ENCODE measurements around the gene RHBDL2. TPM values are rescaled to one million over a fixed set of nuclear protein-coding genes. Genes with fewer than 3 reads are reported as not detected.

Gene RHBDL2
- total RNA-seq, 1 experiment from 2014 or later: 0.30 TPM

DNA sequence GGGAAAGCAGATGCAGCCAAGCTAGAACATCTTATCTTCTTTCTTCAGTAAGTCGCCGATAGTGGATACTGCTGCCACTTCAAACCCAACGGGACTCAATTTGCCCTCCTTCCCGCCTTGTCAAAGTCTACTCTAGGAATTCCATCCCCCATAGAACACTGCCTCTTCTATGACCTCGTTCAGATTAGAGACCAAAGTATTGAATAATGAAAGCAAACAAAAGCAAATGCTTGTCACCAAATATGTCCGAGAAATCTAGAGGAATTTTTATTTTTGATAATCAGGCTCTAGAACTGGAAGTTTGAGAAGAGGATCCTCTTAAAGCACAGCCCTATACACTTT, 81.2 kb downstream of the RHBDL2 start:
- TF ChIP-seq, protein P1, sequence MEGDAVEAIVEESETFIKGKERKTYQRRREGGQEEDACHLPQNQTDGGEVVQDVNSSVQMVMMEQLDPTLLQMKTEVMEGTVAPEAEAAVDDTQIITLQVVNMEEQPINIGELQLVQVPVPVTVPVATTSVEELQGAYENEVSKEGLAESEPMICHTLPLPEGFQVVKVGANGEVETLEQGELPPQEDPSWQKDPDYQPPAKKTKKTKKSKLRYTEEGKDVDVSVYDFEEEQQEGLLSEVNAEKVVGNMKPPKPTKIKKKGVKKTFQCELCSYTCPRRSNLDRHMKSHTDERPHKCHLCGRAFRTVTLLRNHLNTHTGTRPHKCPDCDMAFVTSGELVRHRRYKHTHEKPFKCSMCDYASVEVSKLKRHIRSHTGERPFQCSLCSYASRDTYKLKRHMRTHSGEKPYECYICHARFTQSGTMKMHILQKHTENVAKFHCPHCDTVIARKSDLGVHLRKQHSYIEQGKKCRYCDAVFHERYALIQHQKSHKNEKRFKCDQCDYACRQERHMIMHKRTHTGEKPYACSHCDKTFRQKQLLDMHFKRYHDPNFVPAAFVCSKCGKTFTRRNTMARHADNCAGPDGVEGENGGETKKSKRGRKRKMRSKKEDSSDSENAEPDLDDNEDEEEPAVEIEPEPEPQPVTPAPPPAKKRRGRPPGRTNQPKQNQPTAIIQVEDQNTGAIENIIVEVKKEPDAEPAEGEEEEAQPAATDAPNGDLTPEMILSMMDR (IDR thresholded peaks at IDR 0.05; ENCODE audit: unreplicated experiment): no peak
- Mint-ChIP-seq H3K36me3 (ENCODE audit: insufficient read depth, unreplicated experiment) (peaks cover 29% of the 10 kb centered on the region), H3K4me3 (ENCODE audit: unreplicated experiment) (peak overlapping the region; percentile 93), H3K27ac (ENCODE audit: low read depth, unreplicated experiment) (peak overlapping the region; percentile 77), H3K9me3 (ENCODE audit: unreplicated experiment) (no peaks in the 10 kb centered on the region), H3K4me1 (ENCODE audit: insufficient read depth, unreplicated experiment) (peaks cover 17% of the 10 kb centered on the region), H3K27me3 (ENCODE audit: insufficient read depth, unreplicated experiment) (no peaks in the 10 kb centered on the region)
- intact Hi-C loops (cut with micrococcal nuclease): no loop called here
- DNase-seq (ENCODE audit: unreplicated experiment): no peak
- ChIA-PET CTCF (interaction anchor here (1.2 kb wide), 1 partner anchor 12 kb away, joined by 3 read pairs; the partner anchor contains the start of gene MYCBP), POLR2A (interaction anchor here (1.2 to 7.0 kb wide), 7 partner anchors 12 to 833 kb away, joined by 3 to 76 read pairs (median 4); partner anchors contain the start of genes MYCBP and NDUFS5)
- TSS peak; percentile 58 for BruUV-seq (replicated peaks)

DNA sequence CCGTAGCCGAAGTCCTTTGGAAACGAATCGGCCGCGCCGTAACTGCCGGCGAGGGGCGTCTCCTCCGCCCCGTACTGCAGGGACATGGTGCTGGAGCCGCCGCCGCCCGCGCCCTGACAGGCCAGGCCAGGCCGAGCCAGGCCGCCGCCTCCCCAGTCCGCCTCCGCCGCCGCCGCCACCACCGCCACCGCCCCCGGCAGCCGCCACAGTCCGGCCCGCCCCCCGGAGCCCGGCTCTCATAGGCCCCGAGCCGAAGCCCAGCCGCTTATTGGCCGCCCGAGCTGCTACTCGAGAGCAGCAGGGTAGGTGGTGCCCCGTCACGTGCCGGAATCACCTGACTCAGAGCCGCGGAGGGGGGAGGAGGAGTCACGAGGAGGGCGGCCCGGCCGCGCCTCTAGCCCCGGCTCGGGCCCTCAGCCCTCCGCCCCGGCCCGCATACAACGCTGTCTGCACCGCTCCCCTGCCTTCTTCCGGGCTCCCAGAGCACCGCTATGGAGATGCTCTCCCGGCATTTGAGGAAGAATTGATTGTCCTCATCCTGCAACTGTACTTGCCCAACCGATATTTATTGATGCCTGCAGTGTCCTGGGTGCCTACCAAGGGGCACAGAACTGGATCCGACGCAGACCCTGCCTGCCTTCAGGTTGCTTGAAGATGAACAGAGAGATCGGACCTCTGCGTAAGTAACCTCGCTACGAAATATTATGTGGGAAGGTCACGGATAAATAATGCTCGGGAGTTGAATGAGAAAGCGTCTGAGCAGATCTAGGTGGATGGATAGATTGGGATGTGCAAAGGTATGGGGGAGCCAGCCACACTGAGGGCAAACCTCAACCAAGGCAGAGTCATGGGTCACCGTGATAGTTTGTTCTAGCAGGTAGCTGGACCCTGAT, 81.8 kb downstream of the RHBDL2 start, which contains the start of gene RRAGC:
TSS of gene RRAGC (minus strand) at position 212 of the 893 bp plus-strand sequence. CDS start at position 86, 126 bp downstream.
- peak within 1 kb of the TSS; percentile 93 for H3K4me3 Mint-ChIP-seq (ENCODE audit: unreplicated experiment)
- DNase-seq (ENCODE audit: unreplicated experiment): peak; percentile 99
- H3K9me3 Mint-ChIP-seq (ENCODE audit: unreplicated experiment): no peaks in the 10 kb centered on the region
- H3K27ac Mint-ChIP-seq (ENCODE audit: low read depth, unreplicated experiment): peak within 1 kb of the TSS; percentile 81
- BruUV-seq (replicated peaks): no TSS peak
- TF ChIP-seq, protein P1 (IDR thresholded peaks at IDR 0.05; ENCODE audit: unreplicated experiment): no peak
- peaks cover 21% of the 10 kb centered on the region for H3K4me1 Mint-ChIP-seq (ENCODE audit: insufficient read depth, unreplicated experiment)
- intact Hi-C loops (cut with micrococcal nuclease): loop anchor here (1.0 kb wide), 3 partner anchors 13 to 232 kb away; partner anchors contain the start of genes MYCBP and NDUFS5
- H3K36me3 Mint-ChIP-seq (ENCODE audit: insufficient read depth, unreplicated experiment): peaks cover 31% of the 10 kb centered on the region
- ChIA-PET CTCF (interaction anchor here (0.7 to 1.2 kb wide), 3 partner anchors 13 to 236 kb away, joined by 3 read pairs; partner anchors contain the start of gene MYCBP), POLR2A (interaction anchor here (0.5 to 7.0 kb wide), 22 partner anchors 11 to 928 kb away, joined by 3 to 76 read pairs (median 4); partner anchors contain the start of genes AKIRIN1, MYCBP, NDUFS5 and SF3A3)
- no peaks in the 10 kb centered on the region for H3K27me3 Mint-ChIP-seq (ENCODE audit: insufficient read depth, unreplicated experiment)

DNA sequence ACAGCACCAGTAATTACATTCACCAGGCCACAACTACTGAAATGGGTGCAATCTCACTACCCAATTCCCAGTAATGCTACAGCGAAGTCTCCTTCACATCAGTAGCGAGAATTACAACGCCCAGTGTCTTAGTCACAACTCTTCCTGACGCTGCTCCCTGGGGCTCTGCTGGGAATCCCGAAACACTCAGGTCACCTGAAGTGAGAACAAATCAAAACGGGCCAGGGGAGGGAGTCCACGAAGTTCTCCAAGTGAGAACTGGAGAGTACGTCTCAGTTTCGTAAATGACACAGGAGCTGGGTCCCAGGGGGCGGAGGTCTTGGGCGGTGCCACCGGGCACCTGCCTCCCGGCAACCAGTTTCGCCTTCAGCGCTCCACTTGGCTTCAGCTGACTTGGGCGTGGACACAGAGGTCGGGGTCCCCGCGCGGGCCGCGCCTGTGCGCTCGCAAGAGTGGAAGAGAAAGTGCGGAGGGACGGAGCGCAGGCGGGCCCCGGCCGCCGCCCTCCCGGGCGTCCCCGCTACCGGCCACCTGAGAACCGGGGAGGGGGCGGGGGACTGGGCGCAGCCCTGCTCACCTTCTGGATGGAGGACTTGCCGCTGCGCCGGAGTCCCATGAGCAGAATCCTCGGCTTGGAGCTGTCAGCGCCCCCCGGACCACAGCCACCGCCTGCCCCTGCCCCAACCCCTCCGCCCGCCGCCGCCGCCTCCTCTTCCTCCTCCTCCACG, 82.6 kb downstream of the RHBDL2 start:
- no TSS peak for BruUV-seq (replicated peaks)
- intact Hi-C loops (cut with micrococcal nuclease): loop anchor here (1.0 kb wide), 3 partner anchors 14 to 233 kb away; partner anchors contain the start of genes MYCBP and NDUFS5
- no peaks in the 10 kb centered on the region for H3K9me3 Mint-ChIP-seq (ENCODE audit: unreplicated experiment)
- no peaks in the 10 kb centered on the region for H3K27me3 Mint-ChIP-seq (ENCODE audit: insufficient read depth, unreplicated experiment)
- peak; percentile 86 for DNase-seq (ENCODE audit: unreplicated experiment)
- ChIA-PET POLR2A (interaction anchor here (0.5 to 7.0 kb wide), 22 partner anchors 10 to 999 kb away, joined by 3 to 76 read pairs (median 4); partner anchors contain the start of genes AKIRIN1, MTF1, MYCBP and NDUFS5), CTCF (interaction anchor here (0.5 to 0.8 kb wide), 4 partner anchors 10 to 237 kb away, joined by 3 read pairs; no protein-coding TSS in a partner anchor)
- H3K4me1 Mint-ChIP-seq (ENCODE audit: insufficient read depth, unreplicated experiment): peaks cover 21% of the 10 kb centered on the region
- TF ChIP-seq, protein P1 (IDR thresholded peaks at IDR 0.05; ENCODE audit: unreplicated experiment): no peak
- peaks cover 39% of the 10 kb centered on the region for H3K36me3 Mint-ChIP-seq (ENCODE audit: insufficient read depth, unreplicated experiment)
- H3K27ac Mint-ChIP-seq (ENCODE audit: low read depth, unreplicated experiment): peak overlapping the region; percentile 81
- peak overlapping the region; percentile 93 for H3K4me3 Mint-ChIP-seq (ENCODE audit: unreplicated experiment)
